BJ (cell line): Measurements from ENCODE around the gene LRRTM1. TPM values are rescaled to one million over a fixed set of nuclear protein-coding genes. Genes with fewer than 3 reads are reported as not detected.

Experiments
- CTCF ChIA-PET: fragments of 350-600 bp; formaldehyde crosslinking; extraction: SDS; loops from one replicate; lab custom pipeline; 2021; ENCODE audit warnings: antibody characterized with exemption, inconsistent platforms; lab: Yijun Ruan, JAX
- POLR2A ChIA-PET: fragments of 300-600 bp; sonication (Branson Sonifier 250); formaldehyde crosslinking; extraction: SDS; loops from one replicate; lab custom pipeline; 2021; ENCODE audit warnings: antibody characterized with exemption; lab: Charles Lee
- DNase-seq: peaks from one replicate; pipeline ENCODE4 v3.0.0-alpha.2; 2011; ENCODE audit warnings: low read depth
- H3K27me3 ChIP-seq: 2 replicates; pipeline ENCODE4 v1.6.0; 2011; ENCODE audit warnings: low read length; ENCODE audit not compliant: control insufficient read depth, insufficient read depth
- H3K36me3 ChIP-seq: 2 replicates; pipeline ENCODE4 v1.5.1; 2011; ENCODE audit warnings: low read length; ENCODE audit not compliant: control insufficient read depth, insufficient read depth
- H3K4me3 ChIP-seq: 2 replicates; pipeline ENCODE4 v1.5.1; 2011; ENCODE audit warnings: low read depth, mild to moderate bottlenecking, control low read depth, low read length
- polyA plus RNA-seq: library from polyadenylated mRNA; depleted of rRNA; stranded (reverse); fragments of >200 nt; gene quantifications from 2 replicates; pipeline ENCODE4 v1.2.3, GENCODE V29; 2011
- TF ChIP-seq, protein P1 (sequence below): IDR thresholded peaks from 2 replicates; pipeline ENCODE4 v1.5.1; 2011; ENCODE audit warnings: low read depth, mild to moderate bottlenecking, control low read depth, inconsistent platforms, low read length, moderate library complexity; ENCODE audit not compliant: insufficient read depth

The LRRTM1 gene
- polyA plus RNA-seq, 1 experiment = not detected

DNA sequence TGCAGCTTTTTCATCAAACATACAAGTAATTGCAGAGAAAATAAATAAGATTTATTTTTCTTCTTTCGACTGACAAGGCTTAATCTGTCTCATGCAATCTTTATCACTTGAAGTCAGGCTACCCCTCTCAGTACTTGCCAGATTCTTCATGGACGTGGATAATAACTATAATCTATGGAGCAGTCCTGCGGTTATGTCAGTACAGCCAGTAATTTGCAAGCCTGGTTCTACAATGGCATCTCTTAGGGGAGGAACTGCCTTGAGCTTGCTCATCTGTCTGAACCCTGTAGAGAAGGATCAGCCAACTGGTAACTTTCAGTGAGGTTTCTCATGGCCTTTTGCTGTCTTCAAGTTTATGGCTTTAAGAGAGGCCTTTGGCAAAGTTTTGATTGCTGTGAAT, 35.5 kb upstream of the LRRTM1 start:
- no peak overlapping the region for H3K4me3 ChIP-seq
- TF ChIP-seq, protein P1, sequence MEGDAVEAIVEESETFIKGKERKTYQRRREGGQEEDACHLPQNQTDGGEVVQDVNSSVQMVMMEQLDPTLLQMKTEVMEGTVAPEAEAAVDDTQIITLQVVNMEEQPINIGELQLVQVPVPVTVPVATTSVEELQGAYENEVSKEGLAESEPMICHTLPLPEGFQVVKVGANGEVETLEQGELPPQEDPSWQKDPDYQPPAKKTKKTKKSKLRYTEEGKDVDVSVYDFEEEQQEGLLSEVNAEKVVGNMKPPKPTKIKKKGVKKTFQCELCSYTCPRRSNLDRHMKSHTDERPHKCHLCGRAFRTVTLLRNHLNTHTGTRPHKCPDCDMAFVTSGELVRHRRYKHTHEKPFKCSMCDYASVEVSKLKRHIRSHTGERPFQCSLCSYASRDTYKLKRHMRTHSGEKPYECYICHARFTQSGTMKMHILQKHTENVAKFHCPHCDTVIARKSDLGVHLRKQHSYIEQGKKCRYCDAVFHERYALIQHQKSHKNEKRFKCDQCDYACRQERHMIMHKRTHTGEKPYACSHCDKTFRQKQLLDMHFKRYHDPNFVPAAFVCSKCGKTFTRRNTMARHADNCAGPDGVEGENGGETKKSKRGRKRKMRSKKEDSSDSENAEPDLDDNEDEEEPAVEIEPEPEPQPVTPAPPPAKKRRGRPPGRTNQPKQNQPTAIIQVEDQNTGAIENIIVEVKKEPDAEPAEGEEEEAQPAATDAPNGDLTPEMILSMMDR = no peak
- no peaks in the 10 kb centered on the region for H3K36me3 ChIP-seq
- H3K27me3 ChIP-seq = no peaks in the 10 kb centered on the region
- ChIA-PET CTCF (interaction anchor here (1.0 kb wide), 1 partner anchor 14 kb away, joined by 3 read pairs; no protein-coding TSS in a partner anchor), POLR2A (no interaction called here)
- DNase-seq = no peak

DNA sequence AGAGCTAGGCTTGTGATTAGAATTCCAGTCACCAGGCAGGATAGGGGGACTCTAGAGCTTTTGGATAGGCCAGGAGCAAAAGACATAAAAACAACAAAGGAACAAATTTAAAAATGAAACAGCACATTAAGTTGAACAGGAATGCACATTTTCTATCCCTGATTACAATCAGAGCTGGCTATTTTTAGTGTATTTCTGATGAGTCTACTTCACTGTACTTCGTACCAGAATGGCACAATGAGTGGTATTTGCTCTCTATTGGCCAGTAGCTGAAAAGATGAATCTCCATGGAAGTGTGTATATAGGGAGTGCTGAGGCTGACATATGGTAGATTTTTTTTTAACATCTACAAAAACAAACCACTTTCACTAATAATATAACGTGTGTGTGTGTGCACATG, 34.2 kb upstream of the LRRTM1 start:
- ChIA-PET CTCF (interaction anchor here (0.6 kb wide), 1 partner anchor 145 kb away, joined by 4 read pairs; no protein-coding TSS in a partner anchor), POLR2A (no interaction called here)
- Histone ChIP-seq H3K4me3 (no peak overlapping the region), H3K36me3 (no peaks in the 10 kb centered on the region), H3K27me3 (no peaks in the 10 kb centered on the region)
- TF ChIP-seq, protein P1 = no peak
- no peak for DNase-seq

DNA sequence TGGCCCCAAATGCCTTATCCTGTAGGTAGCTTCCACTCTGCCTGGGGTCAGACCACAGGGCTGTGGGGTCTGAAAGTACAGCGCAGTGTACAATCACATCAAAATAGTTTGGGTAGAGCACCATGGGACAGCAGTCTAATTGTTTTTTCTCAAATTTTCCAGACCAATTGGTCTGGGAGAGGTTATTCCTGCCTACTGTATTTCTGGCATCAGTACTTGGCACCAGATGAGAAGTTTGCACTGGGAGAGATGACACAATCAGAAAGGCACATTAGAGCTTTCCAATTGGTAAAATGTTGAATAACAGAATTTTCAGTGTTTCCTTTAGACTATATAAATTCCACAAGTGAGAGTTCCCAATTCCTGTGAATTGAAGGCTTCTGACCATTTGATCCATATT, 30.9 kb upstream of the LRRTM1 start:
- DNase-seq = no peak
- TF ChIP-seq, protein P1 = no peak
- Histone ChIP-seq H3K36me3 (no peaks in the 10 kb centered on the region), H3K27me3 (no peaks in the 10 kb centered on the region), H3K4me3 (no peak overlapping the region)
- CTCF ChIA-PET = interaction anchor here (1.1 kb wide), 1 partner anchor 10 kb away, joined by 3 read pairs; no protein-coding TSS in a partner anchor
- POLR2A ChIA-PET = no interaction called here

DNA sequence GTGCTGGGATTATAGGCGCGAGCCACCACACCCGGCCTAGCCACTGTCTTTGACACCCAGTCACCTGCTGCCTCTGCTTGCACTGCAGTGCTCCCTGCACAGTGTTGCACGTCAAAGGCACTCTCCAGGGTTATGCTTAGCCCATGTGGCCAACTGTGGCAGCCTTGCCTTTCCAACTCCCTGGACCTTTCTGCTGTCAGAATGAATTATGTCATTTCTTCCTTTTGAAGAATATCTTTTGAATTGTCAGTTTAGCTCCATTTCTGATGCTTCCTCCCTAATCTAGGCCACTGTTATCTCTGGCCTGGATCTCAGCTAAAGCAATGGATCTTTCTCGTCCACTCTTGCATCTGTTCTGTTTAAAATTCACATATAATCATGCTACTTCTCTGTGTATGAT, 29.3 kb upstream of the LRRTM1 start:
- no peak for DNase-seq
- Histone ChIP-seq H3K36me3 (no peaks in the 10 kb centered on the region), H3K4me3 (no peak overlapping the region), H3K27me3 (no peaks in the 10 kb centered on the region)
- TF ChIP-seq, protein P1 = no peak
- POLR2A ChIA-PET = no interaction called here
- CTCF ChIA-PET = interaction anchor here (0.6 kb wide), 1 partner anchor 167 kb away, joined by 3 read pairs; no protein-coding TSS in a partner anchor

DNA sequence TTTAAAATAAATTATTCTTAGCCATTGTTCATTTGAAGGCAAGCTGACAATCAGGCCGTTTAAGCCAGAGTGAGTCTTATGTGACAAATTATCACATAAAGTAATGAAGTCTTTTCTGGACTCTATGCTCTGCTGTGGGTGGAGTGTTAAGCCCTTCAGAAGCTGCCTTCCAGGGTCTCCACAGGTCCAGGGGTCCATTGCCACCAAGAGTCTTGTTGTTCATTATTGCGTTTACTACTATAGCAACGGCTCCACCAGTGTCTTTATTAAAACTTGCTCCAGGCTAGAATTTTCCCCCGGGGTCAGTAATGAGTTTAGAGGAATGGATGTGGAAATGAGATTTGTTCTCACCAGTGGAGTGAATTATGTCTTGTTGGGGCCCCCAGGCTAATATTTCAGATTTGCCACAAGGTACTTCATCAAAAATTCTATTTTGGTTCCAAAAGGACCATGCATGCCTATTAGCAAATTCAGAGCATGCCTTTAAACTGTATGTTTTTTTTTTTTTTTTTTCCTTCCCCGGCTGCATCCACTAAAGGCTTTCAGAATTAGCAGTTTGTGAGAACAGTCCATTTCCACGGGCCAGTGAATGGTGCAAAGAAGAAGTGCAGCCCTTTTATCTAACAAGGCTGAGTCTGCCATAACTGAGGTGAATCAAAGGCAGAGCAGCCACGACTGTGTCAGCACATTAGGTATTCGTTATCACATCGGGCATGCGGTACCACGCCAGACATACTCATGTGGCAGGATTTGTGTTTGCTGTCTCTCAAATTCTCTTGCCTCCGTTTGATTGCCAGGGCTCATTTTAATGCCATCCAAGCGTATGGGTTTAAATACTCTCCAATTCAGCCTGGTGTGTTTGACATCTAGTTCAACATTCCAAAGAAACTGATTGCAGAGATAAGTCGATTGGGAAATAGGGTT, 26.2 kb upstream of the LRRTM1 start:
- TF ChIP-seq, protein P1 = no peak
- Histone ChIP-seq H3K27me3 (no peaks in the 10 kb centered on the region), H3K4me3 (no peak overlapping the region), H3K36me3 (no peaks in the 10 kb centered on the region)
- ChIA-PET POLR2A (no interaction called here), CTCF (interaction anchor here (1.5 kb wide), 1 partner anchor 168 kb away, joined by 7 read pairs; no protein-coding TSS in a partner anchor)
- DNase-seq = no peak
